PC-3 (cell line): ENCODE results near the gene MFAP2.

ENCODE experiments used
- CTCF ChIP-seq: fragments of 300-600 bp; sonication (generic); conservative IDR thresholded peaks from 2 replicates; pipeline ENCODE4 v1.5.1; 2017; ENCODE audit warnings: antibody characterized with exemption, low read depth, mild to moderate bottlenecking, low read length
- EZH2 ChIP-seq: fragments of 300-600 bp; sonication (generic); IDR thresholded peaks from one replicate; pipeline ENCODE4 v1.6.1; 2017; ENCODE audit warnings: antibody characterized with exemption, mild to moderate bottlenecking, low read length; ENCODE audit not compliant: unreplicated experiment
- EZH2phosphoT487 ChIP-seq: fragments of 300-600 bp; sonication (generic); IDR thresholded peaks from 2 replicates; pipeline ENCODE4 v1.6.1; 2018; ENCODE audit warnings: mild to moderate bottlenecking, antibody characterized with exemption, low read length, borderline replicate concordance

DNA sequence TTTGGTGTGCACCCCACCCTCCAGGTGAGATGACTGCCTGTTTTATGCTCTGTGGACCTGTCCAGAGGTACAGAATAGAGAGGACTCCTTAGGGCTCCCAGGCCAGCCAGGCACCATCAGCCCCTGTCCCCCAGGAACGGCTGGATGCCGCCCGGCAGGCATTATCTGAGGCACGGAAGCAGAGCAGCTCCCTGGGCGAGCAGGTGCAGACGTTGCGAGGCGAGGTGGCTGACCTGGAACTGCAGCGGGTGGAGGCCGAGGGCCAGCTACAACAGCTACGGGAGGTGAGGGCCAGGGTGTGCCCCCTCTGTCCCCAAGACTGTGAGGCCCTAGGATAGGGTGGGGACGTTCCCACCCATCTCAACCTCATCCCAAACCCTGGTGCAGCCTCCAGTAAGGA lies 10.8 kb downstream of the MFAP2 start:
- TF ChIP-seq CTCF (no peak), EZH2 (no peak), EZH2phosphoT487 (no peak)
